ENCODE data around the gene CD33.
"Not testable (repeated sequence)": the region's sequence is repeated elsewhere in the genome, so short reads cannot be mapped to it uniquely, and the experiment has no call there.

Gene CD33

DNA sequence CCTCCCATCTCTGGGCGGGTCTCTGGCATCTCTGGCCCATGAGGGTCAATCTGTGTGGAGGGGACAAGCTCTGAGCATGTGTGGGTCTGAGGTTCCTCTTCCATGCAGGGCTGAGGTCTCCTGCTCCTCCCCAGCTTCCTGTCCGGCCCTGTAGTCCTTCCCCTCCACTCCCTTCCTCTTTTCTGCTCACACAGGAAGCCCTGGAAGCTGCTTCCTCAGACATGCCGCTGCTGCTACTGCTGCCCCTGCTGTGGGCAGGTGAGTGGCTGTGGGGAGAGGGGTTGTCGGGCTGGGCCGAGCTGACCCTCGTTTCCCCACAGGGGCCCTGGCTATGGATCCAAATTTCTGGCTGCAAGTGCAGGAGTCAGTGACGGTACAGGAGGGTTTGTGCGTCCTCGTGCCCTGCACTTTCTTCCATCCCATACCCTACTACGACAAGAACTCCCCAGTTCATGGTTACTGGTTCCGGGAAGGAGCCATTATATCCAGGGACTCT lies at the start of gene CD33:
TSS of gene CD33 (plus strand) at position 183 of the 496 bp plus-strand sequence. CDS start at position 222, 39 bp downstream.
- FAIRE-seq = not testable (repeated sequence)

GRCh38 chr19:51179256-51179655 lies 45.6 kb upstream of the CD33 start:
- no peak for FAIRE-seq

DNA sequence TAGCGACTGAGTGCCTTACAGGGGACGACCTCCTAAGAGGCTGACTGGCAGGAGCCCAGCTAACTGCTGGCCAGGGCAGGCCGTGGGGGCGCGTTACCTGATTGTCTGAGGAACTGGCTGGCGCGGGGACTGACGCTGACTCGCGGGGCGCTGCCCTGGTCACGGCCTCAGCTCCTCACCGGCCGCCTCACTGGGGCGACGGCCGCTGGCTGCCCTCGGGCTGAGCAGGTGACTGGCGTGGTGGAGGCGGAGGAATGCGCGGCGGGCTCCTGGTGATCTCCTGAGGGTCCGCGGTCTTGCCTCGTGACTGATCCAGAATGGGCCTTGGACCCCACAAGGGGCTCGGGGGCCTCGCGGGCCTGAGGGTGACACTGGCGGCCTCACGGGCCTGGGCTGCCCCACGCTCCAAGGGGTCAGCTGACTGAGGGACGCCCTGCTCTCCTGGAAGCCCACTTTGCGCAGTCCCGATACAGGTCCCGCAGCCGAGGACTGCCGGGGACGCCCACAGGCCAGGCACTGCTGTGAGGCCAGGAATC lies 43.4 kb upstream of the CD33 start:
- FAIRE-seq = no peak

DNA sequence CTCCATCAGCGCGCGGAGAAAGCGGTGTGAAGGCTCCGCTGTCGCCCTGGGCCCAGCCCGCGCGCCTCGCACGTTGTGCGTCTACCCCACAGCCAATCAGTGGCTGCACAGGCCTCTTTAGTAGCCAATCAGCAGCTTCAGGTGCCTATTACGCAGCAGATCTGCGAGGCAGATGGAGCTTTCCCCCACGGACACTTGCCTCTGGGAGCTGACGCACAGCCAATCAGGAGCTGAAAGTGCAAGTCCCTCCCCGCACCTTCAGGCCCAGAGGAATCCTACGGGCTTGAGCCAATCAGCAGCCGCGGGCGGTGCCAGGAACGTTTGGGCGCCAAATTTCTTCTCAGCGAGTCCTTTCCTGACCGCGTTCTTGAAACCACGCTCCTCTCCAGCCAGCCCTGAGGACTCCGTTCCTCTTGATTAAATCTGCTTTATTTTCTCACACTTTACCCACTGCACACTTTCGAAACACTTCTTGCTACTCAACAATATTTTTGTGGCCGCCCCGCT lies 42.9 kb upstream of the CD33 start:
- no peak for FAIRE-seq

- no peak for FAIRE-seq
Measured at GRCh38 chr19:51183629-51184028, 41.3 kb upstream of the CD33 start.

- no peak for FAIRE-seq
Measured at GRCh38 chr19:51185069-51185867, 39.6 kb upstream of the CD33 start.

- no peak for FAIRE-seq
Measured at GRCh38 chr19:51185868-51186215, 39.0 kb upstream of the CD33 start.

GRCh38 chr19:51186323-51186722 lies 38.6 kb upstream of the CD33 start:
- no peak for FAIRE-seq

- FAIRE-seq = no peak
Measured at GRCh38 chr19:51187395-51188226, 37.3 kb upstream of the CD33 start.

DNA sequence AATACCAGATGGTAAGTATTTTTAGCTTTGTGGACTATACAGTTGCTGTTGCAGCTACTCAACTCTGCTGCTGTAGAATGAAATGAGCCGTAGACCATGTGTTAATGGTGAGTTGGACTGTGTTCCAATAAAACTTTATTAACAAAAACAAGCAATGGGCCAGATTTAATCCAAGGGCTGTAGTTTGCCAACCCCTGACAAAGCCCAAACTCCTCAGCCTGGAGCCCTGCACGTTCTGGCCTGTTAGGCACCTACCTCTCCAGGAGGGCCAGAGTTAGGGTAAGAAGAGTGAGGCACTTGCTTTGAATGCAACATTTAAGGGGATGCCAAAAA lies 36.7 kb upstream of the CD33 start:
- no peak for FAIRE-seq

DNA sequence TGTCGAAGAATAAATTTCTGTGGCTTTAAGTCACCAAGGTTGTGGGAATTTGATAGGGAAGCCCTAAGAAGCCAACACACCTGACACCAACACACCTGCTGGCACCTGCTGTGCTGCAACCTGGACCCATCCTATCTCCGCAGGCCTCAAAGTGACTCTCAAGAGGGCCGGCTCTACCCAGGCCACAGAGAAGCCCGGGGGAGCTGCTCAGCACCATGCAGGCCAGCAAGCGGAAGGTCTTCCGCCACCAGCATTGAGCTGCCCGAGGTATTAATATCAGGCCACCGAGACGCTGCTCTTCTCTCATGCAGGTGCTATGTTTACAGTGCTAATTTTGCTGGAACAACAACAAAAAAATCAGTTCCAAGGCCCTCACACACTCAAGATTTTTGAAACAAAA lies 32.2 kb upstream of the CD33 start:
- FAIRE-seq = no peak

- FAIRE-seq = no peak
Measured at GRCh38 chr19:51194527-51195315, 30.2 kb upstream of the CD33 start.

DNA sequence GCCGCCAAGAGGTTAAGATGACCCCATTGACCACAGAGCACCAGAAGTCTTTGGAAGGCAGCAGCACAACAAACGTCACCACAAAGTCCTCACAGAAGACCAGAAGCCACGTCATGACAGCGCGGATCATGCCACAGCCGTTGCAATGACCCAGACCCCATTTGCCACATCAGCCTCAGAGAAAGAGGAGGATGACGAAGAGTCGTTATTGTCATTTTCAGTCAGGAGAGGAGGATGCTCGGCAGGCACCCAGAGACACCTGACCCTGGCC lies 29.6 kb upstream of the CD33 start:
- FAIRE-seq = no peak

GRCh38 chr19:51195616-51196015 lies 29.3 kb upstream of the CD33 start:
- FAIRE-seq = no peak

- FAIRE-seq = no peak
Measured at GRCh38 chr19:51196181-51196580, 28.7 kb upstream of the CD33 start.

DNA sequence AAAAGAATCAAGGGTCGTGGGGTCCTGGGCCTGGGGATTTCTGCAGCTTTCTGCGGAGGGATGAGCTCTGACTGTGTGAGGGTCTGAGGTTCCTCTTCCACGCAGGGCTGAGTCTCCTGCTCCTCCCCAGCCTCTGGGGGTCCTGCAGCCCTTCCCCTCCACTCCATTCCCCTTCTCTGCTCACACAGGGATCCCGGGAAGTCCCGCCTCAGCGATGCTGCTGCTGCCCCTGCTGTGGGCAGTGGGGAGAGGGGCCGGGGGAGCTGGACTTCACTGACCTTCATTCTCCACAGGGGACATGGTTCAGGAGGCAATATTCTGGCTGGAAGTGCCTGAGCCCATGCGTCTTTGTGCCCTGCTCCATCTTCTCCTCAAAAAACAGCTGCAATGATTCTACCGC lies 26.2 kb upstream of the CD33 start:
- no peak for FAIRE-seq

DNA sequence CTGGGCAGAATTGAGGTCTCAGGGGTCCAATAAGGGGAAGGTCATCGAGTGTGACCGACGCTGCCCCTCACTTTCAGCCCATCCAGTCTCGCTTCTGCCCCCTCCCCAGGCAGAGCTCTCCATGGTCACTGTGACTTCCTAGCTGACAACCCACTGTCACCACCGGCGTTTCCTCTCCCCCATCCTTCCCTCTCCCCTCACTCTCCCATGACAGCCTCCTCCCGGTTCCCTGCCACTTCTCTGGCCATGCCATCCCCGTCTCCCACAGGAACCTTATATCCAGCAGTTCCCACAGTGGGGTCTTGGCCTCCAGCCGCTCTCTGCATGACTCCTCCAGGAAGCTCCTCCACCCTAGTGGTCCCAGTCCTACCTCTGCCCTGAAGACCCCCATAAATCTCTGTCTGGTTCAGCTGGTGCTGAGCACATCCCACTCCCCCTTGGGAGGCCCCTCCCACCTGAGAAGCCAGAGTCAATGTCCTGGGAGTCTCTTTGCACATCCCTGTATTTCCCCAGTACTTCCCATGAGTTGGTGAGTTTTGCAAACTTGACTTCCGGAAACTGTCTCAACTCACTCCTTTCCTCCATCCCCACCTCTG lies 24.7 kb upstream of the CD33 start:
- no peak for FAIRE-seq

DNA sequence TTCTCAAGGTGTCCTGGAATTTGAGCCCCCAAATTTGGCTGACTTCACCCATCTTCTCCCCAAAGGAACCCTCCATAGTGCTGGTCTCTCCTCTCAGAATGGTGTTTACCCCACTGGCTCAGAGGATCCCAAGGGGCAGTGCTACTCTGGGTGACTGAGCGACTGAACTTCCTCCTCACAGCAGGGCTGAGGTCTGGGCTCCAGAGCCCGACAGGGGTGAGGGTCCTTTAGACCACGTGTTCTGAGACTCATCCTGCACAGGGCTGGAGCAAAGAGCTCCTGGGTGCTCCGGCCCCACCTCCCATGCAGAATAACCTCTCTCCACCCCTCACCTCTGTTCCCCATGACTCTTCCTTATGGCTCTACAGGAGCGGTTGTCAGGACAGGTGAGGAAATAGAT lies 23.2 kb upstream of the CD33 start:
- FAIRE-seq = no peak

DNA sequence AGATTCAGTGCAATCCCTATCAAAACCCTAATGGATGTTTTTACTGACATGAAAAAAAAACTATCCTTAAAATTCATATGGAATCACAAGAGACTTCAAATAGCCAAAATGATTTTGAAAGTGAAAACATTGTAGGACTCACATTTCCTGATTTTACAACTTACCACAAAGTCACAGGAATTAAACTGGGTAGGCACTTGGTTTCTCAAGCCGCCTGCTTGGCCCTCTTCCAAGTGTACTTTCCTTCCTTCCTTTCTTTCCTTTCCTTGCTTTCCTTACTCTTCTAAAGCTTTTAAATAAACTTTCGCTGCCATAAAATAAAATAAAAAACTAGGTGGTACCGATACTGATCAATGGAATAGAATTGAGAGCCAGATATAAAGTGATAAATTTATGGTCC lies 21.0 kb upstream of the CD33 start:
- no peak for FAIRE-seq

GRCh38 chr19:51204321-51204720 lies 20.6 kb upstream of the CD33 start:
- FAIRE-seq = no peak

- FAIRE-seq = no peak
Measured at GRCh38 chr19:51207747-51208146, 17.1 kb upstream of the CD33 start.

DNA sequence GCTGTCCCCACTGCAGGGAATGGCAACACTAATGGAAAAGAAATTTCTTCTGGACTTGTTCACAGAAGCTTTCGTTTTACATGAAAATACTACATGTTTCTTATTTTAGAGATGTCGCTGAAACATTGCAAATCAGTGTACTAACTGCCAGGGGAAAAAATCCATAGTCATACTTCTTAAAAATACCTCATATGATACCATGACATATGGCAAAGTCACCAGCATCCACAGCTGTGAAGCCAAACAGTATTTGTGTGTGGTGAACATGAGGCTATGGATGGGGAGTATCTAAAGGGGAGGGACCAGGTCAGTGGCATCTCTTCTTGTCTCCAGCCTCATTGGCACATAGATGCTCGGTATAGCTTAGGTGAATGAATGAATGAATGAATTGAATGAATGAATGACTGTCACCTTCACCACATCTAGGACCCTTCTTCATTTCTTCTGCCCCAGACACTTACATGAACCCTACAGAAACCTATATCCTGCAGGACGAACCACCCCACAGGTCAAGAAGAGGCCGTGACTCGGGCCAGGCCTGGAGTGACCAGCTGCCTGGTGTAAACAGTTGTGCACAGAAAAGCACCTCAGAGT lies 14.6 kb upstream of the CD33 start:
- FAIRE-seq = no peak
